OCI-LY3 (cell line): ENCODE data around the gene UBAC1.
"Not testable (repeated sequence)": the region's sequence is repeated elsewhere in the genome, so short reads cannot be mapped to it uniquely, and the experiment has no call there.

ENCODE experiments used
- H2AFZ ChIP-seq: fragments of 200-600, 300-600 bp; shearing (Covaris generic); 2 replicates; pipeline ENCODE4 v1.6.0; 2014; ENCODE audit warnings: antibody characterized with exemption, low read depth, low read length
- H3K27ac ChIP-seq: fragments of 200-600, 300-600 bp; sonication (generic); 2 replicates; pipeline ENCODE4 v1.5.1; 2014; ENCODE audit warnings: mild to moderate bottlenecking, low read length, moderate library complexity, mixed read lengths
- H3K27me3 ChIP-seq: fragments of 200-600, 300-600 bp; sonication (generic); 2 replicates; pipeline ENCODE4 v1.6.1; 2014; ENCODE audit warnings: low read depth, low read length, mixed read lengths
- H3K36me3 ChIP-seq: fragments of 200-600, 300-600 bp; sonication (generic); replicated peaks from 2 replicates; pipeline ENCODE3; 2014; ENCODE audit warnings: low read depth, low read length, mixed read lengths
- H3K4me1 ChIP-seq: fragments of 300-600, 200-600 bp; sonication (generic); 2 replicates; pipeline ENCODE4 v1.6.1; 2014; ENCODE audit warnings: low read length, mixed read lengths
- H3K4me2 ChIP-seq: fragments of 200-600, 300-600 bp; sonication (generic); 2 replicates; pipeline ENCODE4 v1.6.1; 2014; ENCODE audit warnings: low read length, mixed read lengths
- H3K4me3 ChIP-seq: fragments of 300-600, 200-600 bp; sonication (generic); 2 replicates; pipeline ENCODE4 v1.5.1; 2014; ENCODE audit warnings: antibody characterized with exemption, mild to moderate bottlenecking, low read length, moderate library complexity
- H3K79me2 ChIP-seq: fragments of 300-600, 200-600 bp; shearing (Covaris generic); 2 replicates; pipeline ENCODE4 v1.6.1; 2014; ENCODE audit warnings: mild to moderate bottlenecking, low read length, mixed read lengths
- H3K9ac ChIP-seq: fragments of 300-600, 200-600 bp; shearing (Covaris generic); 2 replicates; pipeline ENCODE4 v1.6.0; 2014; ENCODE audit warnings: mild to moderate bottlenecking, low read length, moderate library complexity
- H3K9me3 ChIP-seq: fragments of 200-600, 300-600 bp; shearing (Covaris generic); 2 replicates; pipeline ENCODE4 v1.6.1; 2014; ENCODE audit warnings: low read length, mixed read lengths; ENCODE audit not compliant: insufficient read depth
- H4K20me1 ChIP-seq: fragments of 200-600, 300-600 bp; sonication (generic); 2 replicates; pipeline ENCODE4 v1.6.1; 2016; ENCODE audit warnings: low read length, mixed read lengths; ENCODE audit not compliant: insufficient read depth
- EZH2phosphoT487 ChIP-seq: fragments of 200-600 bp; shearing (Covaris generic); IDR thresholded peaks from 2 replicates; pipeline ENCODE4 v1.6.1; 2018; ENCODE audit warnings: antibody characterized with exemption, mixed run types, low read depth
- TF ChIP-seq, protein P1 (sequence below): fragments of 200-600, 300-600 bp; sonication (generic); IDR thresholded peaks from 2 replicates; pipeline ENCODE4 v1.5.1; 2014; ENCODE audit warnings: antibody characterized with exemption, low read length, low read depth

UBAC1 gene

DNA sequence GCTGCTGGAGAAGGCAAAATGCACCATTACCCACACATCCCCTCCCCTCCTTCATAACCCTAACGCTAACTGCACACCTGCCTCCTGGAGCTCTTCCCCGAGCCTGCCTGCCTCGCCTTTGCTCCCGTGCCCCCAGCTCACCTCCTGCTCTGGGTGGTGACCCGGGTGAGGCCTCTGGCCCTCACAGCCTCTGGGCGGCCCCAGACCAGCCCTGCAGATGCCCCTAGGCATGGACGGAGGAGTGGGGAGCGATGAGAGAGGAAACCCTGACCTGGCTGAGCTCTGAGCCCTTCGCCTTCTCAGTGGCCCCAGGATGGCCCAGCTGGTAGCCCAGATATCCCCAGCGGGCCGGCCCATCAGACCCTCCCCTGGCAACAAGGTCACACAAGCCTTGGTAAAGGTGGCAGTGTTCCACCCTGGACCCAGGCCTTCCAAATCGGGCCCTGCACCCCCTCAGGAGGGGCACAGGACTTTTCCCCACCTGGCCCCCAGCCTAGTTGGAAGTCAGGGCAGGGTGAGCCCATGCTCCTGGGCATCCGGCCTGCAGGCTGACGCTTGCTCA is 39.3 kb downstream of the UBAC1 start:
- no peak overlapping the region for H3K4me3 ChIP-seq

DNA sequence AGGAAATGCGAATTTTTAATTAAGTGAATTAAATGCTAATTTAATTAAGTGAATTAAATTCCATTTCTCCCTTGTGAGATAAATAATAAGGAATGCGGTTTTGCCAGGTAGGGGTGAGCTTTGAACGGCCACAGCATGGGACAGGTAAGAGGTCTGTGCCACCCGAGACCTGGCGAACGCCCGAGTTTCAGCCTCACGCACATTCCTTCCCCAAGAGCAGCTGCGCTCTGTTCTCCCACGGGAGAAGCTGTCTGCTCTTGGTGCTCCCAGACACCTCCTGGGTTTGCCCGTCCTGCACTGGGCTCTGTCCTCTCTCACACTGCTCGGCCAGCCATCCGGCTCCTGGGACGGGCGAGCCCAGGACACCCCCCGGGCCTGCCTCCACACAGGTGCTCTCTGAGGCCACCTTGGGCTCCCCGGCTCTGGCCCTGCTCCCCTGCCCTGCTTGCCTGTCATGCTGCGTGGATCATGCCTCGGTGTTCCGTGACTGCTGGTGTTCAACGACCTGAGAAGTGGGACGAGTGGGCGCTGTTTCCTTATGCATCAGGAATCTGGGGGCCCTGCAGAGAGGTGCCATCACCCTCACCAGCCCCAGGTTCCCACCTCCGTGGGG is 40.1 kb downstream of the UBAC1 start:
- Histone ChIP-seq H3K9ac (no peak overlapping the region), H3K27ac (no peak overlapping the region), H3K27me3 (no peaks in the 10 kb centered on the region), H3K79me2 (no peaks in the 10 kb centered on the region), H3K4me3 (no peak overlapping the region), H3K36me3 (peaks cover 17% of the 10 kb centered on the region), H3K4me2 (no peak overlapping the region), H3K9me3 (peaks cover 10% of the 10 kb centered on the region; the same call in 1 of the 2 replicates), H4K20me1 (no peaks in the 10 kb centered on the region), H3K4me1 (peaks cover 7% of the 10 kb centered on the region), H2AFZ (no peak overlapping the region)
- TF ChIP-seq EZH2phosphoT487: no peak
- TF ChIP-seq, protein P1, sequence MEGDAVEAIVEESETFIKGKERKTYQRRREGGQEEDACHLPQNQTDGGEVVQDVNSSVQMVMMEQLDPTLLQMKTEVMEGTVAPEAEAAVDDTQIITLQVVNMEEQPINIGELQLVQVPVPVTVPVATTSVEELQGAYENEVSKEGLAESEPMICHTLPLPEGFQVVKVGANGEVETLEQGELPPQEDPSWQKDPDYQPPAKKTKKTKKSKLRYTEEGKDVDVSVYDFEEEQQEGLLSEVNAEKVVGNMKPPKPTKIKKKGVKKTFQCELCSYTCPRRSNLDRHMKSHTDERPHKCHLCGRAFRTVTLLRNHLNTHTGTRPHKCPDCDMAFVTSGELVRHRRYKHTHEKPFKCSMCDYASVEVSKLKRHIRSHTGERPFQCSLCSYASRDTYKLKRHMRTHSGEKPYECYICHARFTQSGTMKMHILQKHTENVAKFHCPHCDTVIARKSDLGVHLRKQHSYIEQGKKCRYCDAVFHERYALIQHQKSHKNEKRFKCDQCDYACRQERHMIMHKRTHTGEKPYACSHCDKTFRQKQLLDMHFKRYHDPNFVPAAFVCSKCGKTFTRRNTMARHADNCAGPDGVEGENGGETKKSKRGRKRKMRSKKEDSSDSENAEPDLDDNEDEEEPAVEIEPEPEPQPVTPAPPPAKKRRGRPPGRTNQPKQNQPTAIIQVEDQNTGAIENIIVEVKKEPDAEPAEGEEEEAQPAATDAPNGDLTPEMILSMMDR: no peak

More for the DNA sequence above, 39.3 kb downstream of the UBAC1 start:
- no peaks in the 10 kb centered on the region for H3K27me3 ChIP-seq
- H3K4me1 ChIP-seq: peaks cover 5% of the 10 kb centered on the region
- no peak overlapping the region for H2AFZ ChIP-seq
- H3K27ac ChIP-seq: no peak overlapping the region
- H3K9me3 ChIP-seq: peaks cover 4% of the 10 kb centered on the region; the same call in 1 of the 2 replicates
- no peaks in the 10 kb centered on the region for H3K79me2 ChIP-seq
- H3K36me3 ChIP-seq: peaks cover 10% of the 10 kb centered on the region
- H3K4me2 ChIP-seq: no peak overlapping the region
- no peak overlapping the region for H3K9ac ChIP-seq
- TF ChIP-seq, protein P1: no peak
- no peak for TF ChIP-seq EZH2phosphoT487
- no peaks in the 10 kb centered on the region for H4K20me1 ChIP-seq

DNA sequence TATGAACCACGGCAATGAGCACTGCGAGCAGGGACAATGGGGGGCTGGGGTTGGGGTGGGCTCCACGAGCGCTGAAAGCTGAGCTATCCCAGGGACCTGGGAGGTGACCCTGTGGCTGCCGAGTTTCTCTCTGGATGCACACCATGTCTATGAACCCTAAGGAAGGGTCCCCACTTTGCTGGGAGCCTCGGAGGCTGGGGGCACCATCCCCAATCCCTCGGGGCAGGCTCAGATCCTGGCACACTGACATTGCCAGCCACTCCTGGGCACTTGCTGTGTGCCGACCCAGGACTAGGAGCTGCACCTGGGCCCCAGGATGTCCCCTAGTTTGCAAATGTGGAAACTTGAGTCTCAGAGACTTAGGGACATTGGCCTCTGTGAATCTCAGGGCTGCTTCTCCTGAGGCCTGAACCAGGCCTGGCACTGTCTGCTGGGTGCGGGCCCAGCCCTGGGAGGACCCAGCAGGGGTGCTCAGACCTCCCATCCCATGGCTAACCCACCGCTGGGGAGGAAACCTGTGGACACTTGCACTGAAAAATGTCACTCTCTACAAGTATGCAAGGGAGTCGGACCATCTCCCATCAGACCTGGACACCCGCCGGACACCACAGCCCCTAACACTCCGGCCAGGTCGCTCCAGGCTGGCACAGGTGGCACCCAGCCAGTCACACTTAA is 40.8 kb downstream of the UBAC1 start:
- TF ChIP-seq, protein P1: no peak
- no peak for TF ChIP-seq EZH2phosphoT487
- H3K9me3 ChIP-seq: peaks cover 17% of the 10 kb centered on the region; the same call in 1 of the 2 replicates
- no peak overlapping the region for H3K27ac ChIP-seq
- peaks cover 24% of the 10 kb centered on the region for H3K36me3 ChIP-seq
- H3K4me2 ChIP-seq: no peak overlapping the region
- H3K9ac ChIP-seq: no peak overlapping the region
- no peak overlapping the region for H2AFZ ChIP-seq
- H3K4me1 ChIP-seq: peaks cover 7% of the 10 kb centered on the region
- H3K4me3 ChIP-seq: no peak overlapping the region
- no peaks in the 10 kb centered on the region for H3K27me3 ChIP-seq
- no peaks in the 10 kb centered on the region for H4K20me1 ChIP-seq
- no peaks in the 10 kb centered on the region for H3K79me2 ChIP-seq

DNA sequence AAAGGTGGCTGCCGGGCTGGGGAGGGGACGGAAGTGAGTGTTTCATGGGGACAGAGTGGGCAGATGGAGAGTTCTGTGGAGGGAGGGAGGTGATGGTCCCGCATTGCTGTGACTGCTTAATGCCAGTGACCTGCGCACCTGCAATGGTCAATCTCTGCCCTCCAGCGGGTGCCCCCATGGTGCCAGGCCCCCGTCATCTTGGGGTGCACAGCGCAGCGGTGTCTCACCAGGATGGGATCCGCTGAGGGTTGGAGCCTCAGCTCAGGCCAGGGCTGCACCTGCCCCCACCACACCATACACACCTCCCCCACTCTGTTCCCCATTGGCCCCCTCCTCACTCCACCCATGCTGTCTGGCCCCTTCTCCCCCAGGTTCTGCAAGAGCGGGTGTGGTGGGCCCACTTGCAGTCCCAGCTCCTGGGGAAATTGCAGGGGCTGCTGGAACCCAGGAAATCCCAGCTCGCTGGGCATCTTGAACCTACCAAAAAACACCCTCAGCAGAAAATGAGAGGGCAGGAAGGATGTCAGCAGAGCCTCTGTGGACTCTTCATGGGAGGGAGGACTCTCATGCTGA is 41.8 kb downstream of the UBAC1 start:
- TF ChIP-seq EZH2phosphoT487: no peak
- TF ChIP-seq, protein P1: no peak
- Histone ChIP-seq H3K9ac (no peak overlapping the region), H3K36me3 (peaks cover 34% of the 10 kb centered on the region)

DNA sequence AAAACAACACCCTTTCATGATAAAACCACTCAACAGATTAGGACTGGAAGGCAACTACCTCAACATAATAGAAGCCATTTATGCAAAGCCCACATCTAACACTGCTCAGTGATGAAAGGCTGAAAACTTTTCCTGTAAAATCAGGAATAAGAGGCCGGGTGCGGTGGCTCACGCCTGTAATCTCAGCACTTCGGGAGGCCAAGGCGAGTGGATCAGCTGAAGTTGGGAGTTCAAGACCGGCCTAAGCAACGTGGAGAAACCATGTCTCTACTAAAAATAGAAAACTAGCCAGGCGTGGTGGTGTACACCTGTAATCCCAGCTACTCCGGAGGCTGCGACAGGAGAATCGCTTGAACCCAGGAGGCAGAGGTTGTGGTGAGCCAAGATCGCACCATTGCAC is 44.9 kb downstream of the UBAC1 start:
- not testable (repeated sequence) for H4K20me1 ChIP-seq, H2AFZ ChIP-seq, H3K4me3 ChIP-seq, H3K9ac ChIP-seq, H3K4me2 ChIP-seq, H3K4me1 ChIP-seq, H3K79me2 ChIP-seq, H3K27ac ChIP-seq, H3K27me3 ChIP-seq
- peaks cover 61% of the 10 kb centered on the region for H3K36me3 ChIP-seq
- peaks cover 31% of the 10 kb centered on the region; the same call in 1 of the 2 replicates for H3K9me3 ChIP-seq

More for the DNA sequence above, 41.8 kb downstream of the UBAC1 start:
- peaks cover 26% of the 10 kb centered on the region; the same call in 1 of the 2 replicates for H3K9me3 ChIP-seq
- H3K4me2 ChIP-seq: no peak overlapping the region
- H4K20me1 ChIP-seq: no peaks in the 10 kb centered on the region
- H2AFZ ChIP-seq: no peak overlapping the region
- H3K79me2 ChIP-seq: no peaks in the 10 kb centered on the region
- H3K27ac ChIP-seq: no peak overlapping the region
- H3K27me3 ChIP-seq: no peaks in the 10 kb centered on the region
- H3K4me1 ChIP-seq: peaks cover 7% of the 10 kb centered on the region
- no peak overlapping the region for H3K4me3 ChIP-seq
